HepG2 (cell line): Measurements from ENCODE around the gene CREBRF. TPM values are rescaled to one million over a fixed set of nuclear protein-coding genes. Genes with fewer than 3 reads are reported as not detected.

Source experiments
- ATAC-seq: fragments of 200-7000 bp; cut with Tn5 transposase; 3 replicates; pipeline ENCODE4 v1.9.1; 2020; ENCODE audit warnings: mild to moderate bottlenecking, moderate library complexity
- BruUV-seq: library from RNA; stranded (reverse); fragments of 400-500 nt; replicated peaks from 2 replicates; lab custom pipeline; 2021; lab: Mats Ljungman, UMichigan
- CTCF ChIA-PET: fragments of 300-600 bp; formaldehyde crosslinking; extraction: SDS; loops from one replicate; lab custom pipeline; 2021; ENCODE audit warnings: low total read pairs, inconsistent platforms, low intra/inter-chr PET ratio; lab: Yijun Ruan, JAX
- POLR2A ChIA-PET: fragments of 350-600 bp; sonication (Branson Sonifier 250); formaldehyde crosslinking; loops from one replicate; lab custom pipeline; 2020; ENCODE audit warnings: antibody characterized with exemption, inconsistent platforms; lab: Yijun Ruan, JAX
- DNase-seq: peaks from one replicate; pipeline ENCODE4 v3.0.0-alpha.2; 2015; ENCODE audit warnings: low spot score
- FAIRE-seq: peaks from 3 replicates; lab custom pipeline; 2011; peaks lifted over from hg19 to GRCh38; lab: Jason Lieb, UNC
- H2AFZ ChIP-seq: one replicate; pipeline ENCODE4 v1.6.1; 2011; ENCODE audit warnings: low read length, inconsistent platforms
- H3K27ac ChIP-seq: fragments of 300-600 bp; 3 replicates; pipeline ENCODE4 v1.8.0; 2011; ENCODE audit warnings: mixed run types, mild to moderate bottlenecking, mixed read lengths, low read length, inconsistent platforms; ENCODE audit not compliant: insufficient read depth; ENCODE audit errors: extremely low read length
- H3K27me3 ChIP-seq, 2 experiments: fragments of 200-600 bp in 1 of 2; 2 replicates in 1 of 2; 3 replicates in 1 of 2; pipeline versions ENCODE4 v1.6.0 to v1.8.0; 2011; ENCODE audit warnings: low read length in 2 of 2, mild to moderate bottlenecking in 2 of 2, moderate library complexity in 2 of 2, inconsistent platforms in 1 of 2; ENCODE audit not compliant: insufficient read depth in 2 of 2, control insufficient read depth in 1 of 2
- H3K36me3 ChIP-seq, 2 experiments: fragments of 200-600 bp in 1 of 2; replicated peaks in 1 of 2; 2 replicates in 1 of 2; 3 replicates in 1 of 2; pipeline versions ENCODE4 v1.5.1 to v1.8.0; 2011; ENCODE audit warnings: low read length in 2 of 2, inconsistent platforms in 1 of 2; ENCODE audit not compliant: insufficient read depth in 2 of 2, control insufficient read depth in 1 of 2
- H3K4me1 ChIP-seq: 2 replicates; pipeline ENCODE4 v1.5.1; 2012; ENCODE audit warnings: low read length, inconsistent platforms; ENCODE audit not compliant: insufficient read depth
- H3K4me2 ChIP-seq: 2 replicates; pipeline ENCODE4 v1.6.0; 2011; ENCODE audit warnings: low read depth, low read length, inconsistent platforms
- H3K4me3 ChIP-seq, 3 experiments: fragments of 200-600 bp in 1 of 3; sonication (generic), shearing (Covaris generic) in 1 of 3; replicated peaks in 1 of 3; 2 replicates each; pipeline ENCODE4 v1.5.1; 2011 to 2016; ENCODE audit warnings: low read length in 3 of 3, inconsistent platforms in 2 of 3, low read depth in 2 of 3, mild to moderate bottlenecking in 2 of 3, control low read depth in 1 of 3, mixed read lengths in 1 of 3; ENCODE audit not compliant: insufficient read depth in 1 of 3
- H3K79me2 ChIP-seq: one replicate; pipeline ENCODE4 v1.6.1; 2011; ENCODE audit warnings: low read length, inconsistent platforms; ENCODE audit not compliant: insufficient read depth
- H3K9ac ChIP-seq: 2 replicates; pipeline ENCODE4 v1.6.0; 2011; ENCODE audit warnings: mild to moderate bottlenecking, low read depth, low read length, inconsistent platforms; ENCODE audit not compliant: insufficient read depth
- H3K9me3 ChIP-seq: 2 replicates; pipeline ENCODE4 v1.5.1; 2012; ENCODE audit warnings: mild to moderate bottlenecking, low read length
- H4K20me1 ChIP-seq: 2 replicates; pipeline ENCODE4 v1.6.0; 2011; ENCODE audit warnings: inconsistent platforms, mild to moderate bottlenecking, low read length, moderate library complexity; ENCODE audit not compliant: insufficient read depth
- MEIS1 ChIP-seq: sonication (generic); formaldehyde crosslinking; IDR thresholded peaks from 2 replicates; pipeline ENCODE4 v1.9.0; 2021; ENCODE audit warnings: mild to moderate bottlenecking, missing genetic modification reagents, moderate library complexity, borderline replicate concordance
- NAIF1 ChIP-seq: sonication (generic); formaldehyde crosslinking; IDR thresholded peaks from 2 replicates; pipeline ENCODE4 v1.5.0; 2020; ENCODE audit warnings: mild to moderate bottlenecking, missing genetic modification reagents, borderline replicate concordance
- NFYC ChIP-seq: IDR thresholded peaks from 2 replicates; pipeline ENCODE4 v1.6.1; 2016; ENCODE audit warnings: missing genetic modification reagents, missing compliant biosample characterization
- POLR2AphosphoS2 ChIP-seq: IDR thresholded peaks from 2 replicates; pipeline ENCODE4 v1.6.1; 2011; ENCODE audit warnings: low read depth, low read length, improper control_type of control experiment
- RNF2 ChIP-seq: fragments of 450-650 bp; conservative IDR thresholded peaks from 2 replicates; pipeline ENCODE4 v1.6.1; 2016; ENCODE audit warnings: low read depth
- SMYD3 ChIP-seq: sonication (generic); formaldehyde crosslinking; IDR thresholded peaks from 2 replicates; pipeline ENCODE4 v1.8.1; 2023; ENCODE audit warnings: mild to moderate bottlenecking, missing genetic modification reagents
- WIZ ChIP-seq: sonication (generic); formaldehyde crosslinking; IDR thresholded peaks from 2 replicates; pipeline ENCODE4 v1.5.1; 2020; ENCODE audit warnings: mild to moderate bottlenecking, missing genetic modification reagents
- WGBS: methylation state at CpG from one replicate; pipeline ENCODE4 v1.1.6; 2017; ENCODE audit warnings: low lambda C conversion rate; 5-methylcytosine and 5-hydroxymethylcytosine counted together
- in situ Hi-C: cut with HindIII; loops from 2 replicates; pipeline ENCODE4 v1.10.0; 2017; ENCODE audit warnings: low pct_unique_long_range_greater_than_20kb; ENCODE audit not compliant: extremely low pct_ligation_motif_present
- intact Hi-C: fragments of 100-400 bp; cut with micrococcal nuclease; formaldehyde crosslinking; loops from one replicate; pipeline ENCODE4 v1.10.0; 2022; ENCODE audit not compliant: unreplicated experiment
- polyA plus RNA-seq, 8 experiments: library from polyadenylated mRNA; depleted of rRNA in 3 of 8; stranded (reverse) in 7 of 8; unstranded in 1 of 8; fragments of >200 nt; fragmentation: Illumina TruSeq in 4 of 8; extraction: Trizol in 4 of 8; gene quantifications; 2 replicates each; pipeline versions ENCODE4 v1.2.1 to v1.2.3, GENCODE V29; 2011 to 2016; ENCODE audit warnings: low read depth in 4 of 8, missing spikeins in 1 of 8, mixed read lengths in 1 of 8; ENCODE audit not compliant: insufficient read depth in 1 of 8
- total RNA-seq, 5 experiments: library from RNA; depleted of rRNA; stranded (reverse); fragments of >200 nt; fragmentation: Illumina TruSeq; extraction: Trizol; gene quantifications; 2 replicates each; pipeline ENCODE4 v1.2.3, GENCODE V29; 2016; ENCODE audit warnings: low read depth in 1 of 5
- TF ChIP-seq, protein P1 (sequence below): IDR thresholded peaks from 2 replicates; pipeline ENCODE4 v1.6.1; 2012; ENCODE audit warnings: low read depth, low read length, improper control_type of control experiment
- TF ChIP-seq, protein P2 (sequence below), 2 experiments: sonication (generic) in 1 of 2; formaldehyde crosslinking in 1 of 2; IDR thresholded peaks; 2 replicates each; pipeline versions ENCODE4 v1.6.1 to v1.9.0; 2014 to 2022; ENCODE audit warnings: antibody characterized with exemption in 1 of 2, borderline replicate concordance in 1 of 2, inconsistent platforms in 1 of 2, low read depth in 1 of 2, missing genetic modification reagents in 1 of 2
- TF ChIP-seq, protein P3 (sequence below): sonication (generic); formaldehyde crosslinking; IDR thresholded peaks from 2 replicates; pipeline ENCODE4 v1.4.0; 2020; ENCODE audit warnings: mild to moderate bottlenecking, missing genetic modification reagents
- TF ChIP-seq, protein P4 (sequence below): sonication (generic); formaldehyde crosslinking; IDR thresholded peaks from 2 replicates; pipeline ENCODE4 v1.8.1; 2023; ENCODE audit warnings: mild to moderate bottlenecking, moderate library complexity, missing genetic modification reagents

CREBRF gene
- total and polyA plus RNA-seq, 2 of the 13 experiments (the other 11 are each of a cell fraction or from before 2014, with no cell fraction given) = 4.5 to 10.2 TPM

DNA sequence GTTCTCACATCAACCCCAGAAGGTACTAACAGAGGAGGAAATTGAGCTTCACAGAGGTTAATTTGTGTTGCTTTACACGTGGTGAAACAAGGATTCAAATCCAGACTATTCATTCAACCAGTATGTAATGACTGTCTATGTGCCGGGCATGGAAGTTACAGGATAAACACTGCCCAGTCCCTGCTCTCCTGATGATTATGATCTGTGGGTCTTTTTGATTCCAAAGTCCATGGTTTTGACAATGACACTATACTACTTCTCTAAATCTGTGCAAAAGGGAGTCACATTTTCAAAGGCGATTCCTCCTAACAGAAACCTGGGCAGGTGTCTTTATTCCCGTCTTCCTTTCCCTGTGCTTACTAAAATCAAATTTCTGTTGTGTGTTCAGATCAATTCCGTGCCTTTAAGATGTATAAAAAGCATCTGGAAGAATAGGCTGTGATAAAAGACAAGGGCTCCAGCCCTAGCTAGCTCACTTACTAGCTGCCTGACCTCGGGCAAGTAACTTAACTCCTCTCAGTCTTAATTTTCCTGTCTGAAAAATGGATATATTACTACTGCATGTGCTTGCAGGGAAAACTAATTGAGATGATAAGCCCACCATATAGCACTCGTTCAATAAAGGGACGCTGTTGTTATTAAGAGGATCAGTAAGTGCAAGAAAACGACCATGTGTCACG is 970 bp upstream of the CREBRF start (continued):
- TF ChIP-seq, protein P1, sequence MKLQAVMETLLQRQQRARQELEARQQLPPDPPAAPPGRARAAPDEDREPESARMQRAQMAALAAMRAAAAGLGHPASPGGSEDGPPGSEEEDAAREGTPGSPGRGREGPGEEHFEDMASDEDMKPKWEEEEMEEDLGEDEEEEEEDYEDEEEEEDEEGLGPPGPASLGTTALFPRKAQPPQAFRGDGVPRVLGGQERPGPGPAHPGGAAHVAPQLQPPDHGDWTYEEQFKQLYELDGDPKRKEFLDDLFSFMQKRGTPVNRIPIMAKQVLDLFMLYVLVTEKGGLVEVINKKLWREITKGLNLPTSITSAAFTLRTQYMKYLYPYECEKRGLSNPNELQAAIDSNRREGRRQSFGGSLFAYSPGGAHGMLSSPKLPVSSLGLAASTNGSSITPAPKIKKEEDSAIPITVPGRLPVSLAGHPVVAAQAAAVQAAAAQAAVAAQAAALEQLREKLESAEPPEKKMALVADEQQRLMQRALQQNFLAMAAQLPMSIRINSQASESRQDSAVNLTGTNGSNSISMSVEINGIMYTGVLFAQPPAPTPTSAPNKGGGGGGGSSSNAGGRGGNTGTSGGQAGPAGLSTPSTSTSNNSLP = peak; percentile 29; the same call in 1 of the 2 replicates

DNA sequence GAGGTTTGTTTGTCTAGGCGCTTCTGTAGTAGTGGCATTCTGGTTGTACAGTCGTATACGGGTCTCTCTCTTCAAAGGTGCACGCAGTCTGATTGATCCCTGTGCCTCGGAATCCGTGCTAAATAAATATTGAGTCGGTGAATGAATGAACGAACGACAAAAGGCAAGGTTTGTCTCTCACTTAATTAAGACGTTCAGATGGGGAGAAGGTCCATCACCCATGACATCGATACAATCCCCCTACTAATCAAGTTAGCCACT is 500 bp upstream of the CREBRF start:
- no peak for FAIRE-seq
- Histone ChIP-seq H3K4me1 (peaks cover 30% of the 10 kb centered on the region), H3K79me2 (peaks cover 20% of the 10 kb centered on the region), H3K9me3 (no peaks in the 10 kb centered on the region), H3K9ac (peak overlapping the region; percentile 45), H2AFZ (peak overlapping the region; percentile 31), H4K20me1 (no peaks in the 10 kb centered on the region), H3K27ac (peak overlapping the region; percentile 31), H3K4me2 (peak overlapping the region; percentile 93), H3K4me3 (peak overlapping the region; percentile 66 to 83 (median 75)), H3K27me3 (no peaks in the 10 kb centered on the region; a peak in 1 of 5 replicates), H3K36me3 (no peaks in the 10 kb centered on the region)
- 0% methylated on average over 8 of the region's 11 CpGs for WGBS
- intact Hi-C loops = loop anchor here (5.0 kb wide), 1 partner anchor 37 kb away; no protein-coding TSS in a partner anchor
- CTCF ChIA-PET = no interaction called here
- BruUV-seq = no TSS peak
- DNase-seq = peak; percentile 9
- ATAC-seq = no peak
- in situ Hi-C loops = loop anchor here (5.0 kb wide), 2 partner anchors 38 to 73 kb away; partner anchors contain the start of gene ATP6V0E1
- POLR2A ChIA-PET = no interaction called here
- TF ChIP-seq RNF2 (no peak), MEIS1 (CRISPR knock-in tag) (0 out of 2 replicates have a peak, but pooled peaks have one; percentile 42), SMYD3 (CRISPR knock-in tag) (0 out of 2 replicates have a peak, but pooled peaks have one; percentile 60), POLR2AphosphoS2 (no peak), NFYC (CRISPR knock-in tag) (no peak), WIZ (CRISPR knock-in tag) (no peak), NAIF1 (0 out of 2 replicates have a peak, but pooled peaks have one; percentile 64)
- TF ChIP-seq, protein P2, sequence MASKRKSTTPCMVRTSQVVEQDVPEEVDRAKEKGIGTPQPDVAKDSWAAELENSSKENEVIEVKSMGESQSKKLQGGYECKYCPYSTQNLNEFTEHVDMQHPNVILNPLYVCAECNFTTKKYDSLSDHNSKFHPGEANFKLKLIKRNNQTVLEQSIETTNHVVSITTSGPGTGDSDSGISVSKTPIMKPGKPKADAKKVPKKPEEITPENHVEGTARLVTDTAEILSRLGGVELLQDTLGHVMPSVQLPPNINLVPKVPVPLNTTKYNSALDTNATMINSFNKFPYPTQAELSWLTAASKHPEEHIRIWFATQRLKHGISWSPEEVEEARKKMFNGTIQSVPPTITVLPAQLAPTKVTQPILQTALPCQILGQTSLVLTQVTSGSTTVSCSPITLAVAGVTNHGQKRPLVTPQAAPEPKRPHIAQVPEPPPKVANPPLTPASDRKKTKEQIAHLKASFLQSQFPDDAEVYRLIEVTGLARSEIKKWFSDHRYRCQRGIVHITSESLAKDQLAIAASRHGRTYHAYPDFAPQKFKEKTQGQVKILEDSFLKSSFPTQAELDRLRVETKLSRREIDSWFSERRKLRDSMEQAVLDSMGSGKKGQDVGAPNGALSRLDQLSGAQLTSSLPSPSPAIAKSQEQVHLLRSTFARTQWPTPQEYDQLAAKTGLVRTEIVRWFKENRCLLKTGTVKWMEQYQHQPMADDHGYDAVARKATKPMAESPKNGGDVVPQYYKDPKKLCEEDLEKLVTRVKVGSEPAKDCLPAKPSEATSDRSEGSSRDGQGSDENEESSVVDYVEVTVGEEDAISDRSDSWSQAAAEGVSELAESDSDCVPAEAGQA (IDR thresholded peaks at IDR 0.05; ENCODE audit: low read depth) = no peak
- TF ChIP-seq, protein P2 (CRISPR knock-in tag; IDR thresholded peaks at IDR 0.05; ENCODE audit: borderline replicate concordance) = no peak
- TF ChIP-seq, protein P3, sequence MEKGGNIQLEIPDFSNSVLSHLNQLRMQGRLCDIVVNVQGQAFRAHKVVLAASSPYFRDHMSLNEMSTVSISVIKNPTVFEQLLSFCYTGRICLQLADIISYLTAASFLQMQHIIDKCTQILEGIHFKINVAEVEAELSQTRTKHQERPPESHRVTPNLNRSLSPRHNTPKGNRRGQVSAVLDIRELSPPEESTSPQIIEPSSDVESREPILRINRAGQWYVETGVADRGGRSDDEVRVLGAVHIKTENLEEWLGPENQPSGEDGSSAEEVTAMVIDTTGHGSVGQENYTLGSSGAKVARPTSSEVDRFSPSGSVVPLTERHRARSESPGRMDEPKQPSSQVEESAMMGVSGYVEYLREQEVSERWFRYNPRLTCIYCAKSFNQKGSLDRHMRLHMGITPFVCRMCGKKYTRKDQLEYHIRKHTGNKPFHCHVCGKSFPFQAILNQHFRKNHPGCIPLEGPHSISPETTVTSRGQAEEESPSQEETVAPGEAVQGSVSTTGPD (CRISPR knock-in tag) = no peak
- TF ChIP-seq, protein P4, sequence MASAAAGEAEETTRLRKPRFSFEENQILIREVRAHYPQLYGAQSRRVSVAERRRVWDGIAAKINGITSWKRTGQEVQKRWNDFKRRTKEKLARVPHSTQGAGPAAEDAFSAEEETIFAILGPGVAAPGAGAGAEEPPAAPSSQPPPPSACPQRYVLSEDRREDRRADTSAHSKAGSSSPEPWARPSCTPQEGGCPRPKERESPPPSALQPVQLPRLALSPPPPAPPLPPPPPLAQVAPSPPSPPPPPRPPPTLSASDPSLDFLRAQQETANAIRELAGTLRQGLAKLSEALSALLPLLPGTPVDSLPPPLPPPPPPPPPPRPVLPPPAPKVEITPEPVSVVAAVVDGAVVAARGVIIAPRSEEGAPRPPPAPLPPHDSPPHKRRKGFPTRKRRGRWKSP (CRISPR knock-in tag) = 0 out of 2 replicates have a peak, but pooled peaks have one; percentile 15
